CD14-positive monocyte (primary cell): Measurements from ENCODE around the gene PDPK1. TPM values are rescaled to one million over a fixed set of nuclear protein-coding genes. Genes with fewer than 3 reads are reported as not detected.

Source experiments
- DNase-seq, 3 donors: peaks; one replicate each; pipeline ENCODE4 v3.0.0-alpha.2; 2011 to 2022
- H2AFZ ChIP-seq: 2 replicates; pipeline ENCODE4 v1.6.0; 2012; ENCODE audit warnings: mild to moderate bottlenecking, low read depth, low read length, inconsistent platforms; ENCODE audit not compliant: insufficient read depth, poor library complexity, severe bottlenecking
- H3K27ac ChIP-seq, 2 donors: 1 replicate in 1 of 2; 2 replicates in 1 of 2; pipeline ENCODE4 v1.5.1; 2012 to 2013; ENCODE audit warnings: low read length in 2 of 2, control low read depth in 1 of 2, inconsistent platforms in 1 of 2, low read depth in 1 of 2, mild to moderate bottlenecking in 1 of 2
- H3K27me3 ChIP-seq, 2 donors: one replicate each; pipeline versions ENCODE4 v1.6.0 to v1.6.1; 2011 to 2013; ENCODE audit warnings: low read length in 2 of 2; ENCODE audit not compliant: control insufficient read depth in 2 of 2, insufficient read depth in 2 of 2
- H3K36me3 ChIP-seq, 2 donors: replicated peaks in 1 of 2; 1 replicate in 1 of 2; 2 replicates in 1 of 2; pipeline versions ENCODE4 v1.5.1 to v1.6.1; 2012 to 2013; ENCODE audit warnings: low read length in 2 of 2, control low read depth in 1 of 2, inconsistent platforms in 1 of 2, mild to moderate bottlenecking in 1 of 2; ENCODE audit not compliant: insufficient read depth in 2 of 2, control insufficient read depth in 1 of 2
- H3K4me1 ChIP-seq, 2 donors: 1 replicate in 1 of 2; 2 replicates in 1 of 2; pipeline versions ENCODE4 v1.5.1 to v1.6.1; 2012 to 2013; ENCODE audit warnings: low read length in 2 of 2, control low read depth in 1 of 2, inconsistent platforms in 1 of 2, mild to moderate bottlenecking in 1 of 2, moderate library complexity in 1 of 2; ENCODE audit not compliant: insufficient read depth in 2 of 2, control insufficient read depth in 1 of 2
- H3K4me2 ChIP-seq: replicated peaks from 2 replicates; pipeline ENCODE3; 2012; ENCODE audit warnings: low read length, moderate library complexity, mild to moderate bottlenecking; ENCODE audit not compliant: poor library complexity, severe bottlenecking; ENCODE audit errors: extremely low read depth
- H3K4me3 ChIP-seq, 3 experiments: fragments of 200-600 bp in 1 of 3; sonication (generic) in 1 of 3; replicated peaks in 1 of 3; 1 replicate in 2 of 3; 2 replicates in 1 of 3; pipeline ENCODE4 v1.5.1; 2011 to 2013; ENCODE audit warnings: low read length in 3 of 3, mild to moderate bottlenecking in 3 of 3, control low read depth in 2 of 3, low read depth in 2 of 3, inconsistent platforms in 1 of 3, moderate library complexity in 1 of 3
- H3K79me2 ChIP-seq: 2 replicates; pipeline ENCODE4 v1.6.0; 2012; ENCODE audit warnings: mild to moderate bottlenecking, control low read depth, inconsistent platforms, low read length, moderate library complexity; ENCODE audit not compliant: insufficient read depth
- H3K9ac ChIP-seq: 2 replicates; pipeline ENCODE4 v1.6.0; 2017; ENCODE audit warnings: low read length, mild to moderate bottlenecking; ENCODE audit not compliant: insufficient read depth, poor library complexity, severe bottlenecking
- H3K9me3 ChIP-seq, 2 donors: replicated peaks in 1 of 2; 1 replicate in 1 of 2; 2 replicates in 1 of 2; pipeline versions ENCODE4 v1.5.1 to v1.6.1; 2012 to 2013; ENCODE audit warnings: low read length in 2 of 2, control low read depth in 1 of 2; ENCODE audit not compliant: control insufficient read depth in 1 of 2, insufficient read depth in 1 of 2
- H4K20me1 ChIP-seq: 2 replicates; pipeline ENCODE4 v1.6.0; 2012; ENCODE audit warnings: mild to moderate bottlenecking, low read length, control low read depth, moderate library complexity; ENCODE audit not compliant: insufficient read depth
- H3K27ac Mint-ChIP-seq, 7 donors: one replicate each; pipeline ENCODE4 v1.8.0; 2020; ENCODE audit warnings: mild to moderate bottlenecking in 7 of 7, mixed read lengths in 7 of 7, moderate library complexity in 6 of 7, inconsistent platforms in 2 of 7
- H3K27me3 Mint-ChIP-seq, 3 donors: one replicate each; pipeline ENCODE4 v1.8.0; 2021 to 2022; ENCODE audit warnings: low read depth in 3 of 3, mild to moderate bottlenecking in 3 of 3, mixed read lengths in 3 of 3, moderate library complexity in 3 of 3, inconsistent platforms in 1 of 3
- H3K36me3 Mint-ChIP-seq, 2 donors: one replicate each; pipeline ENCODE4 v1.8.0; 2020; ENCODE audit warnings: mixed read lengths in 2 of 2, inconsistent platforms in 1 of 2, mild to moderate bottlenecking in 1 of 2
- H3K4me1 Mint-ChIP-seq: one replicate; pipeline ENCODE4 v1.8.0; 2020; ENCODE audit warnings: mild to moderate bottlenecking, mixed read lengths
- H3K4me3 Mint-ChIP-seq, 2 donors: one replicate each; pipeline ENCODE4 v1.8.0; 2020; ENCODE audit warnings: mild to moderate bottlenecking in 2 of 2, mixed read lengths in 2 of 2, moderate library complexity in 1 of 2
- H3K9me3 Mint-ChIP-seq, 7 donors: one replicate each; pipeline ENCODE4 v1.8.0; 2020 to 2022; ENCODE audit warnings: mixed read lengths in 7 of 7, mild to moderate bottlenecking in 6 of 7, moderate library complexity in 6 of 7, inconsistent platforms in 2 of 7
- CTCF ChIP-seq: fragments of 200-600 bp; IDR thresholded peaks from one replicate; pipeline ENCODE4 v1.8.0; 2022; ENCODE audit warnings: antibody characterized with exemption, mild to moderate bottlenecking
- WGBS: methylation state at CpG from one replicate; pipeline ENCODE4 v1.1.5; 2013; ENCODE audit warnings: missing lambda C conversion rate; ENCODE audit not compliant: insufficient coverage; 5-methylcytosine and 5-hydroxymethylcytosine counted together
- intact Hi-C, 2 donors: fragments of 100-400 bp; cut with micrococcal nuclease; formaldehyde crosslinking; loops; one replicate each; pipeline versions ENCODE4 v1.15.0 to v1.15.1; 2023
- polyA plus RNA-seq, 3 donors: library from polyadenylated mRNA; depleted of rRNA in 1 of 3; unstranded in 2 of 3; stranded (reverse) in 1 of 3; fragments of 300-500 nt in 2 of 3; fragments of >200 nt in 1 of 3; fragmentation: Illumina TruSeq in 2 of 3; gene quantifications; 1 replicate in 2 of 3; 2 replicates in 1 of 3; pipeline ENCODE4 v1.2.3, GENCODE V29; 2012 to 2021

The PDPK1 gene
- polyA plus RNA-seq, 3 donors: 35.6 to 45.9 (median 38.6) TPM

GRCh38 chr16:2500918-2501750 lies 36.7 kb upstream of the PDPK1 start:
- Histone ChIP-seq H2AFZ (no peak overlapping the region), H3K9ac (no peak overlapping the region), H3K9me3 (no peaks in the 10 kb centered on the region), H3K27me3 (no peaks in the 10 kb centered on the region), H4K20me1 (peaks cover 5% of the 10 kb centered on the region), H3K79me2 (peaks cover 7% of the 10 kb centered on the region), H3K36me3 (peaks cover 20 to 29% of the 10 kb centered on the region in 2 donors), H3K27ac (no peak overlapping the region), H3K4me2 (peak overlapping the region; percentile 57), H3K4me1 (peaks cover 31 to 36% of the 10 kb centered on the region in 2 donors), H3K4me3 (no peak overlapping the region)
- Mint-ChIP-seq H3K4me1 (peaks cover 22% of the 10 kb centered on the region), H3K9me3 (no peaks in the 10 kb centered on the region), H3K27ac (no peak overlapping the region), H3K4me3 (no peak overlapping the region), H3K27me3 (no peaks in the 10 kb centered on the region), H3K36me3 (peaks cover 20 to 37% of the 10 kb centered on the region in 2 donors)
- 37% methylated on average over 20 of the region's 23 CpGs for WGBS
- peak; percentile 99 for TF ChIP-seq CTCF
- DNase-seq: peak; percentile 71 to 77 (median 74)
- intact Hi-C loops: loop anchor here (5.0 to 10.0 kb wide), 6 partner anchors 34 to 346 kb away; partner anchors contain the start of genes ABCA3 (in 1 of the 2), CCNF (in 1 of the 2) and TRAF7 (in 1 of the 2)

- WGBS: 82% methylated on average over 12 of the region's 18 CpGs
- H3K79me2 ChIP-seq: peaks cover 7% of the 10 kb centered on the region
- peaks cover 9 to 18% of the 10 kb centered on the region in 2 donors for H3K36me3 ChIP-seq
- no peak for DNase-seq
- Mint-ChIP-seq H3K27me3 (no peaks in the 10 kb centered on the region), H3K27ac (peak overlapping the region; percentile 31 to 68 (median 58)), H3K4me1 (peaks cover 31% of the 10 kb centered on the region), H3K36me3 (peaks cover 12 to 27% of the 10 kb centered on the region in 2 donors), H3K4me3 (peak overlapping the region in 1 of 2 donors; percentile 74), H3K9me3 (no peaks in the 10 kb centered on the region)
- no peaks in the 10 kb centered on the region for H3K27me3 ChIP-seq
- H3K4me3 ChIP-seq: peak overlapping the region in 1 of 3 experiments; percentile 56
- H3K4me2 ChIP-seq: peak overlapping the region; percentile 67
- peaks cover 5% of the 10 kb centered on the region for H4K20me1 ChIP-seq
- intact Hi-C loops: loop anchor here (5.0 to 10.0 kb wide), 6 partner anchors 35 to 347 kb away; partner anchors contain the start of genes ABCA3 (in 1 of the 2), CCNF (in 1 of the 2) and TRAF7 (in 1 of the 2)
- no peak for TF ChIP-seq CTCF
- H3K9ac ChIP-seq: no peak overlapping the region
- H3K4me1 ChIP-seq: peaks cover 42 to 46% of the 10 kb centered on the region in 2 donors
- H3K27ac ChIP-seq: peak overlapping the region; percentile 13 to 51
- no peak overlapping the region for H2AFZ ChIP-seq
- no peaks in the 10 kb centered on the region for H3K9me3 ChIP-seq
Observed at GRCh38 chr16:2501946-2502895, 35.6 kb upstream of the PDPK1 start.
